KMS-11 (cell line): ENCODE results near the gene MRPL38.
A peak's percentile ranks its signal among the peaks of the same experiment; 100 is the strongest.

Experiments used
- H2AFZ ChIP-seq: fragments of 200-600 bp; sonication (generic); 2 replicates; pipeline ENCODE4 v1.6.1; 2016; ENCODE audit warnings: antibody characterized with exemption, mixed run types, low read depth
- H3K27ac ChIP-seq: fragments of 200-600 bp; sonication (generic); 2 replicates; pipeline ENCODE4 v1.6.1; 2016; ENCODE audit warnings: mild to moderate bottlenecking, mixed run types
- H3K27me3 ChIP-seq: fragments of 200-600 bp; sonication (generic); 2 replicates; pipeline ENCODE4 v1.6.1; 2017; ENCODE audit warnings: mild to moderate bottlenecking, low read depth, mixed run types, moderate library complexity; ENCODE audit not compliant: insufficient read depth
- H3K36me3 ChIP-seq: fragments of 200-600 bp; sonication (generic); 2 replicates; pipeline ENCODE4 v1.6.1; 2017; ENCODE audit warnings: mild to moderate bottlenecking, mixed run types; ENCODE audit not compliant: insufficient read depth
- H3K4me1 ChIP-seq: fragments of 200-600 bp; sonication (generic); 2 replicates; pipeline ENCODE4 v1.6.1; 2016; ENCODE audit warnings: mild to moderate bottlenecking, low read depth, mixed run types; ENCODE audit not compliant: poor library complexity, severe bottlenecking
- H3K4me2 ChIP-seq: fragments of 200-600 bp; sonication (generic); 2 replicates; pipeline ENCODE4 v1.7.0; 2016; ENCODE audit warnings: mild to moderate bottlenecking, mixed run types
- H3K4me3 ChIP-seq: fragments of 200-600 bp; sonication (generic); IDR thresholded peaks from 2 replicates; pipeline ENCODE4 v1.6.1; 2017; ENCODE audit warnings: low read depth, low read length, mixed read lengths; ENCODE audit not compliant: insufficient read depth
- H3K79me2 ChIP-seq: fragments of 200-600 bp; sonication (generic); 2 replicates; pipeline ENCODE4 v1.6.1; 2016; ENCODE audit warnings: low read depth, mixed run types; ENCODE audit not compliant: insufficient read depth
- H3K9ac ChIP-seq: fragments of 200-600 bp; sonication (generic); 2 replicates; pipeline ENCODE4 v1.6.1; 2016; ENCODE audit warnings: mild to moderate bottlenecking, mixed run types
- H4K20me1 ChIP-seq: fragments of 200-600 bp; sonication (generic); 2 replicates; pipeline ENCODE4 v1.6.1; 2016; ENCODE audit warnings: mild to moderate bottlenecking, mixed run types; ENCODE audit not compliant: insufficient read depth
- CTCF ChIP-seq: fragments of 200-600 bp; sonication (generic); conservative IDR thresholded peaks from 2 replicates; pipeline ENCODE4 v1.6.1; 2017; ENCODE audit warnings: low read depth, mild to moderate bottlenecking, antibody characterized with exemption, low read length, moderate library complexity, mixed read lengths

Gene MRPL38

GRCh38 chr17:75927286-75927922, 22.7 kb upstream of the MRPL38 start:
- Histone ChIP-seq H2AFZ (no peak overlapping the region), H3K36me3 (no peaks in the 10 kb centered on the region)
- peak; percentile 35 for TF ChIP-seq CTCF

GRCh38 chr17:75926456-75926855, 21.8 kb upstream of the MRPL38 start:
- no peaks in the 10 kb centered on the region for H3K4me1 ChIP-seq
- H3K27ac ChIP-seq: no peak overlapping the region
- no peaks in the 10 kb centered on the region for H3K79me2 ChIP-seq
- H3K4me2 ChIP-seq: no peak overlapping the region
- H3K27me3 ChIP-seq: no peaks in the 10 kb centered on the region
- no peak for TF ChIP-seq CTCF
- no peak overlapping the region for H3K4me3 ChIP-seq
- no peak overlapping the region for H3K9ac ChIP-seq
- no peak overlapping the region for H2AFZ ChIP-seq
- H4K20me1 ChIP-seq: no peaks in the 10 kb centered on the region
- no peaks in the 10 kb centered on the region for H3K36me3 ChIP-seq

More at GRCh38 chr17:75927286-75927922, 22.7 kb upstream of the MRPL38 start:
- no peak overlapping the region for H3K27ac ChIP-seq
- no peak overlapping the region for H3K4me3 ChIP-seq
- no peaks in the 10 kb centered on the region for H3K4me1 ChIP-seq
- no peak overlapping the region for H3K4me2 ChIP-seq
- H3K79me2 ChIP-seq: no peaks in the 10 kb centered on the region
- no peaks in the 10 kb centered on the region for H3K27me3 ChIP-seq
- no peaks in the 10 kb centered on the region for H4K20me1 ChIP-seq
- no peak overlapping the region for H3K9ac ChIP-seq

GRCh38 chr17:75925912-75926311, 21.2 kb upstream of the MRPL38 start:
- Histone ChIP-seq H3K36me3 (no peaks in the 10 kb centered on the region), H3K27ac (no peak overlapping the region), H2AFZ (no peak overlapping the region), H3K4me1 (no peaks in the 10 kb centered on the region), H3K4me3 (no peak overlapping the region), H3K9ac (no peak overlapping the region), H4K20me1 (no peaks in the 10 kb centered on the region), H3K79me2 (no peaks in the 10 kb centered on the region), H3K27me3 (no peaks in the 10 kb centered on the region), H3K4me2 (no peak overlapping the region)
- TF ChIP-seq CTCF: no peak

- TF ChIP-seq CTCF: no peak
- Histone ChIP-seq H3K4me1 (no peaks in the 10 kb centered on the region), H3K36me3 (no peaks in the 10 kb centered on the region), H3K27me3 (no peaks in the 10 kb centered on the region), H4K20me1 (no peaks in the 10 kb centered on the region), H3K4me3 (no peak overlapping the region), H2AFZ (no peak overlapping the region), H3K9ac (no peak overlapping the region), H3K79me2 (no peaks in the 10 kb centered on the region), H3K27ac (no peak overlapping the region), H3K4me2 (no peak overlapping the region)
These were observed 20.4 kb upstream of the MRPL38 start for GRCh38 chr17:75925103-75925502.
